CD4-positive, CD25-positive, alpha-beta regulatory T cell (primary cell): ENCODE data around the gene MLLT3. TPM values are rescaled to one million over a fixed set of nuclear protein-coding genes. Genes with fewer than 3 reads are reported as not detected.
A peak's percentile ranks its signal among the peaks of the same experiment; 100 is the strongest.

Source experiments
- ATAC-seq, 2 donors: fragments of 150-1000 bp; cut with Tn5 transposase; one replicate each; pipeline ENCODE4 v1.10.0; 2021; ENCODE audit warnings: low read depth in 2 of 2, moderate number of reproducible peaks in 2 of 2, moderate library complexity in 1 of 2
- DNase-seq, 3 donors: peaks; one replicate each; pipeline versions ENCODE4 v3.0.0 to v3.0.0-alpha.2; 2012 to 2022; ENCODE audit warnings: mixed read lengths in 1 of 3
- H3K27ac ChIP-seq: one replicate; pipeline ENCODE4 v1.7.0; 2013; ENCODE audit warnings: mild to moderate bottlenecking, low read length; ENCODE audit not compliant: insufficient read depth, poor library complexity, severe bottlenecking
- H3K27me3 ChIP-seq: one replicate; pipeline ENCODE4 v1.7.0; 2013; ENCODE audit warnings: low read length; ENCODE audit not compliant: control insufficient read depth, insufficient read depth
- H3K36me3 ChIP-seq: one replicate; pipeline ENCODE4 v1.7.0; 2013; ENCODE audit warnings: mild to moderate bottlenecking, low read length, moderate library complexity; ENCODE audit not compliant: control insufficient read depth, insufficient read depth
- H3K4me1 ChIP-seq: 2 replicates; pipeline ENCODE4 v1.7.0; 2013; ENCODE audit warnings: mild to moderate bottlenecking, low read length; ENCODE audit not compliant: insufficient read depth, control insufficient read depth, poor library complexity, severe bottlenecking
- H3K4me3 ChIP-seq: one replicate; pipeline ENCODE4 v1.7.0; 2013; ENCODE audit warnings: low read depth, mild to moderate bottlenecking, low read length, moderate library complexity
- H3K9me3 ChIP-seq, 2 experiments: 1 replicate in 1 of 2; 2 replicates in 1 of 2; pipeline ENCODE4 v1.7.0; 2013; ENCODE audit warnings: low read length in 2 of 2, mild to moderate bottlenecking in 1 of 2, moderate library complexity in 1 of 2; ENCODE audit not compliant: control insufficient read depth in 2 of 2
- H3K27ac Mint-ChIP-seq, 3 donors: one replicate each; pipeline ENCODE4 v1.8.0; 2020 to 2022; ENCODE audit warnings: mild to moderate bottlenecking in 3 of 3, mixed read lengths in 3 of 3, moderate library complexity in 2 of 3
- H3K27me3 Mint-ChIP-seq: one replicate; pipeline ENCODE4 v1.8.0; 2022; ENCODE audit warnings: mild to moderate bottlenecking, mixed read lengths
- H3K36me3 Mint-ChIP-seq: one replicate; pipeline ENCODE4 v1.8.0; 2020; ENCODE audit warnings: mixed read lengths
- H3K4me1 Mint-ChIP-seq, 4 donors: one replicate each; pipeline ENCODE4 v1.8.0; 2020 to 2022; ENCODE audit warnings: mixed read lengths in 4 of 4, mild to moderate bottlenecking in 1 of 4
- H3K4me3 Mint-ChIP-seq, 4 donors: one replicate each; pipeline ENCODE4 v1.8.0; 2020 to 2022; ENCODE audit warnings: mild to moderate bottlenecking in 4 of 4, mixed read lengths in 4 of 4, moderate library complexity in 3 of 4
- H3K9me3 Mint-ChIP-seq, 7 donors: one replicate each; pipeline ENCODE4 v1.8.0; 2020 to 2022; ENCODE audit warnings: mixed read lengths in 7 of 7, mild to moderate bottlenecking in 3 of 7, moderate library complexity in 2 of 7
- polyA plus RNA-seq, 4 donors: library from polyadenylated mRNA; unstranded; fragments of 300-500 nt; fragmentation: Illumina TruSeq; gene quantifications; one replicate each; pipeline ENCODE4 v1.2.3, GENCODE V29; 2021
- total RNA-seq: library from RNA; stranded (reverse); gene quantifications from one replicate; pipeline ENCODE4 v1.2.3, GENCODE V29; 2022

Gene MLLT3
- total and polyA plus RNA-seq, 5 donors from 2014 or later = 37.6 to 63.2 (median 51.1) TPM

- H3K4me1 ChIP-seq = peaks cover 8% of the 10 kb centered on the region
- Mint-ChIP-seq H3K27me3 (peaks cover 33% of the 10 kb centered on the region), H3K36me3 (no peaks in the 10 kb centered on the region), H3K4me3 (no peak overlapping the region), H3K9me3 (no peaks in the 10 kb centered on the region), H3K27ac (no peak overlapping the region), H3K4me1 (peaks cover 0 to 15% (median 11%) of the 10 kb centered on the region in 4 donors)
- no peak overlapping the region for H3K27ac ChIP-seq
- H3K9me3 ChIP-seq = no peaks in the 10 kb centered on the region
- peaks cover 9% of the 10 kb centered on the region for H3K27me3 ChIP-seq
- no peak overlapping the region for H3K4me3 ChIP-seq
- ATAC-seq (no peak), DNase-seq (no peak)
- H3K36me3 ChIP-seq = no peaks in the 10 kb centered on the region
Observed at GRCh38 chr9:20643660-20644059, 21.4 kb upstream of the MLLT3 start.

- Histone ChIP-seq H3K27ac (no peak overlapping the region), H3K4me3 (no peak overlapping the region), H3K4me1 (peaks cover 8% of the 10 kb centered on the region), H3K27me3 (peaks cover 4% of the 10 kb centered on the region), H3K36me3 (no peaks in the 10 kb centered on the region), H3K9me3 (no peaks in the 10 kb centered on the region)
- Mint-ChIP-seq H3K36me3 (no peaks in the 10 kb centered on the region), H3K4me1 (peaks cover 0 to 15% (median 11%) of the 10 kb centered on the region in 4 donors), H3K27ac (peak overlapping the region in 1 of 3 donors; percentile 6), H3K9me3 (no peaks in the 10 kb centered on the region), H3K27me3 (peaks cover 25% of the 10 kb centered on the region), H3K4me3 (no peak overlapping the region)
- DNase-seq (no peak), ATAC-seq (no peak)
Observed at GRCh38 chr9:20642045-20642444, 19.7 kb upstream of the MLLT3 start.

- H3K36me3 Mint-ChIP-seq = no peaks in the 10 kb centered on the region
- H3K4me1 ChIP-seq = peaks cover 8% of the 10 kb centered on the region
- no peaks in the 10 kb centered on the region for H3K36me3 ChIP-seq
- H3K4me3 ChIP-seq = peak overlapping the region; percentile 9
- DNase-seq (peak; percentile 35 to 67 (median 57)), ATAC-seq (peak; percentile 70 to 83)
- H3K27ac ChIP-seq = no peak overlapping the region
- H3K9me3 Mint-ChIP-seq = no peaks in the 10 kb centered on the region
- peaks cover 25% of the 10 kb centered on the region for H3K27me3 Mint-ChIP-seq
- no peaks in the 10 kb centered on the region for H3K9me3 ChIP-seq
- H3K4me3 Mint-ChIP-seq = peak overlapping the region in 3 of 4 donors; percentile 9 to 69 (median 56)
- H3K27me3 ChIP-seq = no peaks in the 10 kb centered on the region
- H3K27ac Mint-ChIP-seq = peak overlapping the region in 1 of 3 donors; percentile 75
- H3K4me1 Mint-ChIP-seq = peaks cover 0 to 15% (median 11%) of the 10 kb centered on the region in 4 donors
Observed at GRCh38 chr9:20640331-20641187, 18.3 kb upstream of the MLLT3 start.

- H3K36me3 Mint-ChIP-seq = no peaks in the 10 kb centered on the region
Observed at GRCh38 chr9:20636888-20637440, 14.7 kb upstream of the MLLT3 start.

GRCh38 chr9:20634895-20635294 lies 12.6 kb upstream of the MLLT3 start:
- no peaks in the 10 kb centered on the region for H3K36me3 Mint-ChIP-seq
- H3K27ac Mint-ChIP-seq = no peak overlapping the region
- DNase-seq = no peak

More at GRCh38 chr9:20636888-20637440, 14.7 kb upstream of the MLLT3 start:
- Histone ChIP-seq H3K27ac (no peak overlapping the region), H3K27me3 (peaks cover 2% of the 10 kb centered on the region), H3K9me3 (no peaks in the 10 kb centered on the region), H3K4me1 (peaks cover 8% of the 10 kb centered on the region), H3K4me3 (no peak overlapping the region), H3K36me3 (no peaks in the 10 kb centered on the region)
- peaks cover 30% of the 10 kb centered on the region for H3K27me3 Mint-ChIP-seq
- ATAC-seq (no peak), DNase-seq (no peak)
- peaks cover 0 to 2% (median 0%) of the 10 kb centered on the region in 7 donors for H3K9me3 Mint-ChIP-seq
- H3K4me3 Mint-ChIP-seq = no peak overlapping the region
- no peak overlapping the region for H3K27ac Mint-ChIP-seq
- peaks cover 0 to 15% (median 10%) of the 10 kb centered on the region in 4 donors for H3K4me1 Mint-ChIP-seq

GRCh38 chr9:20632705-20633104 lies 10.4 kb upstream of the MLLT3 start:
- H3K9me3 ChIP-seq = no peaks in the 10 kb centered on the region
- H3K9me3 Mint-ChIP-seq = peaks cover 0 to 2% (median 0%) of the 10 kb centered on the region in 7 donors
- H3K4me1 ChIP-seq = no peaks in the 10 kb centered on the region
- H3K4me3 ChIP-seq = no peak overlapping the region
- DNase-seq (no peak), ATAC-seq (no peak)
- no peak overlapping the region for H3K27ac ChIP-seq
- no peak overlapping the region for H3K27ac Mint-ChIP-seq
- no peaks in the 10 kb centered on the region for H3K36me3 Mint-ChIP-seq
- H3K27me3 Mint-ChIP-seq = peaks cover 50% of the 10 kb centered on the region
- no peaks in the 10 kb centered on the region for H3K36me3 ChIP-seq
- no peak overlapping the region for H3K4me3 Mint-ChIP-seq
- H3K4me1 Mint-ChIP-seq = no peaks in the 10 kb centered on the region
- peaks cover 14% of the 10 kb centered on the region for H3K27me3 ChIP-seq

More at GRCh38 chr9:20634895-20635294, 12.6 kb upstream of the MLLT3 start:
- H3K4me3 ChIP-seq = no peak overlapping the region
- Mint-ChIP-seq H3K27me3 (peaks cover 45% of the 10 kb centered on the region), H3K4me1 (peaks cover 0 to 2% (median 1%) of the 10 kb centered on the region in 4 donors), H3K9me3 (peaks cover 0 to 2% (median 0%) of the 10 kb centered on the region in 7 donors), H3K4me3 (no peak overlapping the region)
- no peaks in the 10 kb centered on the region for H3K4me1 ChIP-seq
- H3K9me3 ChIP-seq = no peaks in the 10 kb centered on the region
- H3K36me3 ChIP-seq = no peaks in the 10 kb centered on the region
- H3K27me3 ChIP-seq = peaks cover 14% of the 10 kb centered on the region
- H3K27ac ChIP-seq = no peak overlapping the region
- no peak for ATAC-seq

- no peaks in the 10 kb centered on the region for H3K4me1 Mint-ChIP-seq
- Histone ChIP-seq H3K4me1 (no peaks in the 10 kb centered on the region), H3K9me3 (no peaks in the 10 kb centered on the region), H3K27me3 (peaks cover 14% of the 10 kb centered on the region), H3K36me3 (no peaks in the 10 kb centered on the region), H3K4me3 (no peak overlapping the region), H3K27ac (no peak overlapping the region)
- H3K27ac Mint-ChIP-seq = no peak overlapping the region
- no peaks in the 10 kb centered on the region for H3K36me3 Mint-ChIP-seq
- DNase-seq = no peak
- no peak overlapping the region for H3K4me3 Mint-ChIP-seq
- H3K9me3 Mint-ChIP-seq = peaks cover 0 to 2% (median 0%) of the 10 kb centered on the region in 7 donors
- ATAC-seq = no peak
- peaks cover 44% of the 10 kb centered on the region for H3K27me3 Mint-ChIP-seq
Observed at GRCh38 chr9:20630241-20630943, 8.1 kb upstream of the MLLT3 start.
